CD4-positive, alpha-beta T cell treated with Interleukin-15 for 1 hour (primary cell): ENCODE measurements around the gene SOWAHC.
A peak's percentile ranks its signal among the peaks of the same experiment; 100 is the strongest.
"Not testable (repeated sequence)": the region's sequence is repeated elsewhere in the genome, so short reads cannot be mapped to it uniquely, and the experiment has no call there.

Source experiments
- DNase-seq: peaks from one replicate; pipeline ENCODE4 v3.0.0-alpha.2; 2020

Gene SOWAHC, protein sequence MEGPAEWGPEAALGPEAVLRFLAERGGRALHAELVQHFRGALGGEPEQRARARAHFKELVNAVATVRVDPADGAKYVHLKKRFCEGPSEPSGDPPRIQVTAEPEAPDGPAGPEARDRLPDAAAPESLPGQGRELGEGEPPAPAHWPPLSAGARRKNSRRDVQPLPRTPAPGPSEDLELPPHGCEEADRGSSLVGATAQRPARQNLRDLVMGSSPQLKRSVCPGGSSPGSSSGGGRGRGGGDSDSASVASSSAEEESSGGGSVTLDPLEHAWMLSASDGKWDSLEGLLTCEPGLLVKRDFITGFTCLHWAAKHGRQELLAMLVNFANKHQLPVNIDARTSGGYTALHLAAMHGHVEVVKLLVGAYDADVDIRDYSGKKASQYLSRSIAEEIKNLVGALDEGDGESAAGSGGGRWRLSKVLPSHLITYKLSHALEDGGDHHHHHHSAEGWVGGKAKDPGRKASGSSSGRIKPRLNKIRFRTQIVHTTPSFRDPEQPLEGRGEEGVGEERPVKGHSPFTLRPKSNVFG

GRCh38 chr2:109613922-109614714 lies at the start of gene SOWAHC, which contains the start of gene SEPTIN10:
Gene SOWAHC, plus strand, starts transcription at chr2:109614364. Its CDS starts 126 bp downstream, at chr2:109614490.
Gene SEPTIN10, minus strand, starts transcription at chr2:109613966. Its CDS starts 139 bp downstream, at chr2:109613827.
- peak; percentile 77 for DNase-seq

DNA sequence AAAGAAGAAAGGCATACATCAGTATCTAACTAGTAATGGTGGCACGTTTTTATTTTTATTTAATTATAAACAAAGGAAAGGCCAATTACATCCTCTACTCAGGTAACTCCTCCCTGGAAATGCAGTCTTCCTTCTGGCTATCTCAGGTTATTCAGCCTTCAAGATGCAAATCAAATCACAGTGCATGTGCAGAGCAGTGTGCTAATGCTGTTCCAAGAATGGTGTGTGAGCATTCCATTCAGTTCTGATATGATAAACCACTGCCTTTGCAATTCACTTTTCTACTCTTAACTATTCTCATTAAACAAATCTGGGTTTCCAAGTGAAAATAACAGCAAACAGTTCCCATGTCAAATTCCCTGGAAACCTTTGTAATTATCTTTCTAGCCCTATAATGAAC lies 38.8 kb upstream of the SOWAHC start:
- no peak for DNase-seq

DNA sequence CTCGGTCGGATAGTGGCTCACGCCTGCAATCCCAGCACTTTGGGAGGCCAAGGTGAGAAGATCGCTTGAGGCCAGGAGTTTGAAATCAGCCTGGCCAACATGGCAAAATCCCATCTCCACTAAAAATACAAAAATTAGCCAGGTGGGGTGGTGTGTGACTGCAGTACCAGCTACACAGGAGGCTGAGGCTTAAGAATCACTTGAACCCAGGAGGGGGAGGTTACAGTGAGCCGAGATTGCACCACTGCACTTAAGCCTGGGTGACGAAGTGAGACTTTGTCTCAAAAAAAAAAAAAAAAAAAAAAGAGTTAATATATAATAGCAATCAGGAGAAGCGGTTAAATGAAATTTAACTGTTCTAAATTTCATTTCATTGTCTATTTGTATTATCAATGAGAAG lies 36.5 kb upstream of the SOWAHC start:
- DNase-seq: not testable (repeated sequence)

DNA sequence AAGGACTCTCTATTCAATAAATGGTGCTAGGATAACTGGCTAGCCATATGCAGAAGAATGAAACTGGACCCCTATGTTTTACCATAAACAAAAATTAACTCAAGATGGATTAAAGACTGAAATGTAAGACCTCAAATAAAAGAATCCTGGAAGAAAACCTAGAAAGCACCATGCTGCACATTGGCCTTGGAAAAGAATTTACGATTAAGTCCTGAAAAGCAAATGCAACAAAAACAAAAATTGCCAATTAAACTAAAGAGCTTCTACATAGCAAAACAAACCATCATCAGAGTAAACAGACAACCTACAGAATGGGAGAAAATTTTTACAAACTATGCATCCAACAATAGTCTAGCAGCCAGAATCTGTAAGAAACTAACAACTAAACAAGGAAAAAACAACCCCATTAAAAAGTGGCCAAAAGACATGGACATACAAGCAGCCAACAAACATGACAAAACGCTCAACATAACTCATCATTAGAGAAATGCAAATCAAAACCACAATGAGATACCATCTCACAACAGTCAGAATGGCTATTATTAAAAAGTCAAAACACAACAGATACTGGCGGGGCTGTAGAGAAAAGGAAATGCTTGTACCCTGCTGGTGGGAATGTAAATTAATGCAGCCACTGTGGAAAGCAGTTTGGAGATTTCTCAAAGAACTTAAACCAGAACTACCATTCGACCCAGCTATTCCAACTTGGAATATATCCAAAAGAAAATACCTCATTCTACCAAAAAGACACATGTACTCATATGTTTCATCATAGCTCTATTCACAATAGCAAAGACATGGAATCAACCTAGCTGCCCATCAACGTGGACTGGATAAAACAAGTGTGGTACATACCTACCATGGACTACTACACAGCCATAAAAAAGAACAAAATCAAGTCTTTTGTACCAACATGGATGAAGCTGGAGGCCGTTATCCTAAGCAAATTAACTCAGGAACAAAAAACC lies 31.0 kb upstream of the SOWAHC start:
- DNase-seq: no peak

GRCh38 chr2:109586687-109587086 lies 27.5 kb upstream of the SOWAHC start:
- no peak for DNase-seq

DNA sequence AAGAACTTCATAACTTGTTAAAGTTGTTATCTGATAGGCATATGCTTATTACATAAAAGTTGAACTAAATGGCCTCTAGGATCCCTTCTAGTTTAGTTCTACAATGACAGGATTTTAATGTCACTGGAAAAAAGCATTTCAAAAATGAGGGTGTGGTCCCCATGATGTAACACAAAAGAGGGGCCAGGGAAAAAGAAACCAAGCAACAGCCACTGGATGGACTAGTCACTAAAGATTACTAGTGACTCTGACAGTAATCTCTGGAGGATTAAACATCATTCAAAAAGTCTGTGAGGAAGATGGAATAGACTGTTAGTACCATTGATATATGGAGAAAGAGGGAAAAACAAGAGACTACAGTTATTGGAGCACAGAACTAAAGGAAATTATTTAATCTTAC lies 23.0 kb upstream of the SOWAHC start:
- no peak for DNase-seq

DNA sequence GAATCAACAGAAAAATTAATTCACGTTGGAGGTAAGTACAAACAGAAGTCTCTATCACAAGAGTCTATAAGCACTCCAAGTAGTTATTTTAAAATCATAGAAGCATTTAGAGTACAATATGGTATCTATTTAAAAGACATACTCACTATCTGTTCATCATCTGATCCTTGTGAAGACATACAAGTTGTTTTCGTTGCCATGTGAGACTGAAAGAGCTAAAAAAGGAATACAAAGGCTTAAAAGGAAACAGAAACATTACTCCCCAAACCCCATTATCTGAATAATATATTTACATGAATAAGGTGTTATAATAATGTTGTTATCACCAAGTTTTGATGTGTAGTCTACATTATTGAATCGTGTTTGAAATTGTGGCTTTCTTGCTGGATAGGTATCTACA lies 21.3 kb upstream of the SOWAHC start:
- no peak for DNase-seq

DNA sequence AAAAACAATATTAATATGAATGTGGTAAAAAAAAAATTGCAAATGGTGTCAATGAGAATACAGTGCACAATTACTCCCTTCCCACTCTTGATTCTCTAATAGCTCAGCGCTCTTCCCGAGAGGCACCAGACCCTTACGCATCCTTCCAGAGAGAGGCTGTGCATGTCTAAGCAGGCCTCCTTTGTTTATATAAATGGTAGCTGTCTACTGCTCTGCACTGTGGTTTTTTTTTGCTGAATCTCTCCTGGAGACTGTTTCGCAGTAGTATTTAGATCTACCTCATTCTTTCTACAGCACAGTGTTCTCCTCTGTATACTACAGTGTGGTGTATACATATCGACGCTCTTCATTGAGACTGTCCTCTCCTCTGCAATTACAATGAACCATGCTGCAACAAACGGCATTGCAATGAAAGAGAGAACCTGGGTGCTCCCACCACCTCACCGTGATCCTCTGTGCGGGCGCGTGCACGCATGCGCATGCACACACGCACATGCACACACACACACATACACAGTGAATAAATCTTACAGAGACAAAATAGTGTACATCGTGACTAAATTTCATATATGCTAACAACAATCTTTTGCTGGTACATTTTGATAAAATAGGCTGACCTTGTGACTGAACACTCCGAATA lies 19.8 kb upstream of the SOWAHC start:
- DNase-seq: no peak

DNA sequence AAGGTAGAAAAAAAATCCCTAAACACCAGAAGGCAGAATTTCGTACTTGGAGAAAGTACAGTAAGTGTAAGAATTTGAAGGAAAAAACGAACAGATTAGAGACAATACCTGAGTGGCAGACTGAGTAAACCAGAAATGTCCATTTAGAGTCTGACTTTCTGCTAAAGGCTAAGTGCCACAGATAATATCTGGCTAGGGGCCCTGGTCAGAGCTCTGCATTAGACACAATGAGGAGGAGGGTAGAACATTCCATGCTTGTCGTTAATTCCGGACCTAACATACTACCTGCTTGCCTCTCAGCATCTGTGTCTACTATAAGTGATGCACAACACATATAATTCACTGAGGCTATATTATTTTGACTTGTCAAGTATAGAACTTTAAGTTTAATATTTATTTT lies 18.5 kb upstream of the SOWAHC start:
- no peak for DNase-seq

- DNase-seq: no peak
Observed at GRCh38 chr2:109597283-109597682, 16.9 kb upstream of the SOWAHC start.

- DNase-seq: no peak
Observed at GRCh38 chr2:109601783-109602182, 12.4 kb upstream of the SOWAHC start.

- DNase-seq: no peak
Observed at GRCh38 chr2:109602617-109603188, 11.5 kb upstream of the SOWAHC start.

DNA sequence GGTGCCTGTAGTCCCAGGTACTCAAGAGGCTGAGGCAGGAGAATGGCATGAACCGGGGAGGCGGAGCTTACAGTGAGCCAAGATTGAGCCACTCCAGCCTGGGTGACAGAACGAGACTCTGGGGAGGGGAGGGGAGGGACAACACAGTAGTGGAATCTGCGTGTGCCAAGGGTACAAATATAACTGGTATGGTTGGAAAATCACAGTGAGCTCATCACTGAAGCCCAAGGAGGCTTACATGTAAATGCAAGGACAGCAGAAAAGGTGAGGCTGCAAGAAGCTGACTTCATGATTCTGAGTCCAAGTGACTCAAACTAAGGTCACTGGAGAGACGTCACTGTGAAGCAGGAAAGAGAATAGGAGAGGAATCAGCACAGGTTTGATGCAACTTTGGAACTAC lies 9.6 kb upstream of the SOWAHC start:
- no peak for DNase-seq

DNA sequence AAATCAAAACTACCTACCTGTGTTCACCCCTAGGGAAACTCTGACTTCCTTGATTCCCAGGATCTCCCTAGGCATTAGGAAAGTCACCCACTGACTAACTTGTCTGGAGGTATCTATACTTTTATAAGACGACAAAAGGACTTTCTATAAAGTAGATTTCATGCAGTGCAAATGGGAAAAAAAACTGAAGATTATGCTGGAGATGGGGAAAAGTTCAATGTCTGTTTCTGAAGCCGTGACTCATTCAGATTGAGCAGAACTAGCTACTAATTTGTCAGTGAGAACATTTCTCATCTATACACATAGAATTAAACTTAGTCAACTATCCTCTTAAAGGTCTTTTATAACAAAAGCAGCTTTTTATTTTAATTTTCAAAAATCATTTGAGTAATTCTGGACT lies 6.4 kb upstream of the SOWAHC start:
- DNase-seq: no peak

GRCh38 chr2:109609352-109610024 lies 4.7 kb upstream of the SOWAHC start:
- no peak for DNase-seq

- no peak for DNase-seq
Observed at GRCh38 chr2:109611467-109612095, 2.6 kb upstream of the SOWAHC start.

GRCh38 chr2:109613081-109613921 lies 863 bp upstream of the SOWAHC start:
- DNase-seq: no peak

DNA sequence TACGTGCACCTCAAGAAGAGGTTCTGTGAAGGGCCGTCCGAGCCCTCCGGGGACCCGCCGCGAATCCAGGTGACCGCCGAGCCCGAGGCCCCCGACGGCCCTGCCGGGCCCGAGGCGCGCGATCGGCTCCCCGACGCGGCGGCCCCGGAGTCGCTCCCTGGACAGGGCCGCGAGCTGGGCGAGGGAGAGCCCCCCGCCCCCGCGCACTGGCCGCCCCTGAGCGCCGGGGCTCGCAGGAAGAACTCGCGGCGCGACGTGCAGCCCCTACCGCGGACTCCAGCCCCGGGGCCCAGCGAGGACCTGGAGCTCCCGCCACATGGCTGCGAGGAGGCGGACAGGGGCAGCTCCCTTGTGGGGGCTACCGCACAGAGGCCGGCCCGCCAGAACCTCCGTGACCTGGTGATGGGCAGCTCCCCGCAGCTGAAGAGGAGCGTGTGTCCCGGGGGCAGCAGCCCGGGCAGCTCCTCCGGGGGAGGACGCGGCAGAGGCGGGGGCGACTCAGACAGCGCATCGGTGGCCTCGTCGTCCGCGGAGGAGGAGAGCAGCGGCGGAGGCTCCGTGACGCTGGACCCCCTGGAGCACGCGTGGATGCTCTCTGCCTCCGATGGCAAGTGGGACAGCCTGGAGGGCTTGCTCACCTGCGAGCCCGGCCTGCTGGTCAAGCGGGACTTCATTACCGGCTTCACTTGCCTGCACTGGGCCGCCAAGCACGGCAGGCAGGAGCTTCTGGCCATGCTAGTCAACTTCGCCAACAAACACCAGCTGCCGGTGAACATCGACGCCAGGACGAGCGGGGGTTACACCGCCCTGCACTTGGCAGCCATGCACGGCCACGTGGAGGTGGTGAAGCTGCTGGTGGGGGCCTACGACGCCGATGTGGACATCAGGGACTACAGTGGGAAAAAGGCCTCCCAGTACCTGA lies 812 bp downstream of the SOWAHC start:
- DNase-seq: no peak
